ENCODE results near the gene LRP5.
"Not testable (repeated sequence)": the region's sequence is repeated elsewhere in the genome, so short reads cannot be mapped to it uniquely, and the experiment has no call there.

The LRP5 gene

GRCh38 chr11:68282141-68282860 lies 30.1 kb upstream of the LRP5 start:
- DNase-seq: no peak

- no peak for DNase-seq
Measured at GRCh38 chr11:68282861-68283230, 29.5 kb upstream of the LRP5 start.

- DNase-seq: not testable (repeated sequence)
Measured at GRCh38 chr11:68284588-68284987, 27.8 kb upstream of the LRP5 start.

DNA sequence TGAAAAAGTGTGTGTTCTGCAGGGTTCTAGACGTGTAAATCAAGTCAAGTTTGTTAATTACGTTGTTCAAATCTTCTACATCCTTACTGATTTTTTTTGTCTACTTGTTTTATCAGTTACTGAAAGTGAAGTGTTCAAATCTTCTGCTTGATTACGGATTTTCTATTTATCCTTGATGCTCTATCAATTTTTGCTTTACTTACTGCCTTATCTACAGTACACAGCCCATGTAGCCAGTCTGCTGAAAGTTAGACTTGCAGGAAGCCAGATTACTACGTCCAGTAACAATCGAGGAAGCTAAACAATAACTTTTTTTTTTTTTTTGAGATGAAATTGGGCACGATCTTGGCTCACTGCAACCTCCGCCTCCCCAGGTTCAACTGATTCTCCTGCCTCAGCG lies 25.0 kb upstream of the LRP5 start:
- no peak for DNase-seq

DNA sequence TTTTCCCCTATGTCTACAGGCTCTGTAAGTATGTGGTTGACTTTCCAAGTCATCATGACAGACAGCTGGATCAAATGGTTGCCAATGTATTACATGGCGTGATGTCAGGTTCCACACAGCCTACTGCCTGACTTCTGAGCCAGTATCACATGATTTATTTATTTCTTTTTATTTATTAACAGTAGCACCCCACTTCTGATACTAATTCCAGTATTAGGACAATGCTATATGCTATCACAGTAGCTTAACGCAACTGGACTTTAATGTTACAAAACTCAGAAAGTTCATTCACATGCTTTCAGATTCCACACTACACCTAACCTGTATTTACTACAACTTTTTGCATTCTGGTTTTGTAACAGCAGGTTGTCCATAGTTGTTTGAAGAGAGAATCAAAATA lies 22.9 kb upstream of the LRP5 start:
- no peak for DNase-seq

- DNase-seq: no peak
Measured at GRCh38 chr11:68293708-68294107, 18.7 kb upstream of the LRP5 start.

GRCh38 chr11:68295271-68295670 lies 17.1 kb upstream of the LRP5 start:
- DNase-seq: no peak

- no peak for DNase-seq
Measured at GRCh38 chr11:68295940-68296339, 16.5 kb upstream of the LRP5 start.

DNA sequence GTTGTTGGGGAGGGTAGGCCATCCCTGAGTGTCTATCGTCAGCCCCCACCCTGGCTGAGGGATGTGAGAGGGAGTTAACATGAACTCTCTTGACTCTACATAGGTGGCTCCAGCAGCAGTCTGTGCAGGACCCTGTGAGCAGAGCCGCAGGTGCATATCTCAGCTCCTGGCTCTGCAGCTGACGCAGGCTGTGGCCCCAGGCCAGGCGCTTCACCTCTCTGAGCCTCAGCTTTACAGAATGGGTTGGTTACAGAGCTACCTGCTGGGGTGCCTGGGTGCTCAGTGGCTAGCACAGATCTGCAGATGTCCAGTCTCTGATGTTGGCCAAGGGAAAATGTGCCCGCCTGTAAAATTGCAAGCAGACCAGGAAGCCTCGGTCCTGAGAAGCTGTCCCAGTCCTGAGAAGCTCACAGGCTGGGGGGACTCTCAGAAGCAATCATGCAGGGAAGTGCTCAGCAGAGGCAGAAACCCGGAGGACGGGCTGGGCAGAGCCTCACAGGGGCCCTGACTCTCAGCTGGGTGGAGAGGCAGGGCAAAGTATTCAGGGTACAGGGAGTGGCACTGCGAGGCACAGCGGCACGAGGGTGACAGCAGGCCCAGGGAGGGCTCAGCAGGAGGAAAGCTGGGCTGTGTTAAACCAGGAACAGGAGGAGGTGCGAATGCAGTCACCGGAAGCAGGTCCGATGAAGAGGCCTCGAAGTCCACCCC lies 15.9 kb upstream of the LRP5 start:
- DNase-seq: no peak

GRCh38 chr11:68297052-68297378 lies 15.4 kb upstream of the LRP5 start:
- DNase-seq: no peak

- DNase-seq: no peak
Measured at GRCh38 chr11:68297494-68297811, 14.9 kb upstream of the LRP5 start.

DNA sequence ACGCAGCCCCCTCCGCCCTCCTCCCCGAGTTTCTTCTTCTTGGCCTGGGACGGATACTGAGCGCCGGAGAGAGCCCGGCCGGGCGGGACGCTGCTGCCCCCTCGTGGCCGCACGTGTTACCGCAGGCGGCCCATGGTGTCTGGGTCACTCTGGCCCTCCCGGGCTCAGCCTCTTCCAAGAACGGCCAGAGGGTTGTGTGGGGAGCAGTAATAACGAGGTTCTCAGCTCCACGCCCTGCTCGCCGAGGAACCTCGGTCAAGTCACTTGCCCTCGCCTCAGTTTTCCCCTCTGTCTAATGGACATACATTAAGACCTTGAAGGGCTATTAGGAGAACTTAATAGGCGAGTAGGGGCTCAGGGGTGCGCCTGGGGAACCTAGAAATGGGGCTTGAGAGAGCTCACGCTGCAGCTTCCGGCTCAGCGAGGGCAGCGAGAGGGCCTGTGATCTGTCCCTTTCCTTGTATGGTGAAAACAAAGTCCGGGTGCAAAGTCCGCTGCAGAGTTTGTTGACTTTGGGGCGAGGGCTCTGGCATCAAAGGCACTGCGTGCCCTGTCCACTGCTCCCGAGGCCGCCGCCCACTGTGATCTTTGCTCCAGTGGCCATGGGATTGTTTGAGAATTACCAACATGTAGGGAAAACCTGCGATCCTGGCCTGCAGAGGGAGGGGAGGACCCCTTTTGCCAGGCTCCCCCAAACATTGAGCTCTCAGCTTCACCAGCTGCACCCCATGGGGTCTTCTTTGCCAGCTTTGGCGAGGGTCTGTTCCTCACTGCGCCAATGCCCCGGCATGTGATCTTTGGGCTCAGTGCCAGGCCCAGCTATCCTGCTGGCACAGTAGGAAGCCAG lies 14.4 kb upstream of the LRP5 start:
- peak in 12 of 14 donors; percentile 12 to 83 (median 53) for DNase-seq

DNA sequence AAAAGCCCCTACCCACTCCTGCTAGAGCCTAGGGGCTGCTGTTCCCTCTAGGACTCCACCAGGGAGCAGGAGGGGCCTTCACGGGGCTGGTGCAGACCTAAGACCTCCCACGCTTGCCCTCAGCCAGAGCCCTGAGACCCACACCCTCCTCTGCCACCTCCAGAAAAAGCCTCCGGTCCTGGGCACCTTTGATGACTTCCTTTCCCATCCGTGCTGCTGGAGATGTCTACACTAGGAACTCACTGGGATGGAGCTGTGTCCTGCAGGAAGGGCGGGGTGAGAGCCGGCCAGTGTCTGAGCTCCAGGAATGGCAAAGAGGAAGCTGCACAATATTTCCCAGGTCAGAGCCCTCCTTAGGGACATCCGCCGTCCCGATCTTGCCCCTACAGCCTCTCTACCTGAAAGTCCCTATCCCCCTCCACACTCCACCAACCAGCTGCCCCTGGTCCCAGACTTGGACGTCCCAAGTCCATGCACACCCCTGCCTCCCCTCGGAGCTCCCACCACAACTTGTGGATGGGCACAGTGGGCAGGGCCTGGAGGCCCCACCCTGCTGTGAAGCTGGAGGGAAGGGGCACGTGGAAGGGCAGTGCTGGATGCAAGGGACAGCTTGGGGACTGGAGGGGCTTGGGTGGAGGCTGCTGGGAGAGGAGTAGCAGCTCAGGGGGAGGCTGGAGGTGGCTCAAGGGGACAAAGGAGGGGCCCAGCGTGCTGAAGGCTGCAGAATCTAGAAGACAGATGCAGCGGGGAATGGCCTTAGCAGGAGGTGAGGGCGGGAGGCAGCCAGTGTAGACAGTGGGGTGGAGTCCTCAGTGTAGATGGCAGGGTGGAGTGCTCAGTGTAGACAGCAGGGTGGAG lies 13.5 kb upstream of the LRP5 start:
- no peak for DNase-seq

GRCh38 chr11:68299517-68299879 lies 12.9 kb upstream of the LRP5 start:
- DNase-seq: not testable (repeated sequence)

GRCh38 chr11:68300076-68300830 lies 12.1 kb upstream of the LRP5 start:
- DNase-seq: no peak

DNA sequence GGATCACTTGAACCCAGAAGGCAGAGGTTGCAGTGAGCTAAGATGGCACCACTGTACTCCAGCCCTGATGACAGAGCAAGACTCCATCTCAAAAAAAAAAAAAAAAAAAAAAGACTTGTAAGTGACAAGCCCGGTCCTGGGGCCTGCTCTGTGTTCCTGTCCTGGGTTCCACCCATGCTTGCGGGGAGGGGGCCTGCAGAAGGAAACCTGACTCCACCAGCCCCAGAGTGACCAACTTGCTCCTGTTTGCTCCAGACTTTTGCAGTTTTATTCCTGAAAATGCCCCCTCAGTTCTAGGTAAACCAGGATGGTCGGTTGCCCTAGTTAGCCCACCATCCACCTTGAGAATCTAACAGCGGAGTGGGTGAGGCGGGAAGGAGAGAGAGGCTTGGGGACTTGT lies 10.1 kb upstream of the LRP5 start:
- DNase-seq: no peak

- DNase-seq: no peak
Measured at GRCh38 chr11:68302670-68303069, 9.7 kb upstream of the LRP5 start.

DNA sequence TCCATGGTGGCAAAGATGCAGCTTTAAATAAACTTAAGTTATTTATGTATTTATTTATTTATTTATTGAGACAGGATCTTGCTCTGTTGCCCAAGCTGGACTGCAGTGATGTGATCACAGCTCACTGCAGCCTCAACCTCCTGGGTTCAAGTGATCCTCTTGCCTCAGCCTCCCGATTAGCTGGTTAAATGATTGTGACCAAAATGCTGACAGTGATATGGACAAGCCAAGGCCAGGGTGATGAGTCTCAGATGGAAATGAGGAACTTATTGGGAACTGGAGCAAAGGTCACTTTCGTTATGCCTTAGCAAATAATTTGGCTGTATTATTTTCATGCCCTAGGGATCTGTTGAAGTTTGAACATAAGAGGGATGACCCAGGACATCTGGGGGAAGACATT lies 9.3 kb upstream of the LRP5 start:
- DNase-seq: no peak

DNA sequence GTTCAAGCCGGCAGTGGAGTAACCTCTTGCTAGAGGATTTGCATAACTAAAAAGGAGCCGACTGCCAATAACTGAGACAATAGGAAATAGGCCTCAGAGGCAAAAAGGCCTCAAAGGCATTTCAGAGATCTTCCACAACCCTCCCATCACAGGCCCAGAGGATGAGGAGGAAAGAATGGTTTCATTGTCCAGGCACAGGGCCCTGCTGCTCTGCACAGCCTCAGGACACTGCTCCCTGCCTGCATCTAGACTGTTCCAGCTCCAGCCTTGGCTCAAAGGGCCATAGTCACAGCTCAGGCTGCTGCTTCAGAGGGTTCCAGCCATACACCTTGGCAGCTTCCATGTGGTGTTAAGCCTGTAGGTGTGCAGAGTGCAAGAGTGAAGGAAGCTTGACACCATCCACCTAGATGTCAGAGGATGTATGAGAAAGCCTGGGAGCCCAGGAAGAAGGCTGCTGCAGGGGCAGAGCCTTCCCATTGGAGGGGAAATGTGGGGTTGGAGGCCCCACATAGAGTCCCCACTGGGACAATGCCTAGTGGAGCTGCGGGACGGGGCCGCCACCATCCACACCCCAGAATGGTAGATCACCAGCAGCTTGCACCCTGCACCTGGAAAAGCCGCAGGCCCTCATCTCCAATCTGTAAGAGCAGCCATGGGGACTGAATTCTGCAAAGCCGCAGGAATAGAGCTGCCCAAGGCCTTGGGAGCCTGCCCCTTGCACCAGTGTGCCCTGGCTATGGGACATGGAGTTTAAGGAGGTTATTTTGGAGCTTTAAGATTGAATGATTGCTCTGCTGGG lies 8.2 kb upstream of the LRP5 start:
- no peak for DNase-seq

DNA sequence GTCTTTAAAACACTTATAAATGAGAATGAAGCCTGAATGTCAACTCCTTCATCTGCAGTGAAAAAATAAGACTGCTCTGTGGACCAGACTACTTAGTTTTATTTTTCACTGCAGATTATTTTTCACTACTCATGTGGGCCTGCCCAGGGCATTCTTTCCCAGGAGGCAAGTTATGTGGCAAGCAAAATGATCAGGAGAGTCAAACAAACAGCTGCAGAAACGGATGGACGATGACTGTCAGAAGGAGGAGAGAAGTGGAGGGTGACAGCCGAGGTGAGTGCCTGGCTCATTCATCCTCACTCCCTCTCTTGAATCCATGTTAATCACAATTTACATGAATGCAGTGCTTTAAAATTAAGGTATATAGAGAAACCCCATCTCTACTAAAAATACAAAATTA lies 5.8 kb upstream of the LRP5 start:
- no peak for DNase-seq

- DNase-seq: peak in 1 of 14 donors; percentile 43
Measured at GRCh38 chr11:68308068-68308467, 4.3 kb upstream of the LRP5 start.
